ENCODE measurements around the gene VAC14.

The VAC14 gene

DNA sequence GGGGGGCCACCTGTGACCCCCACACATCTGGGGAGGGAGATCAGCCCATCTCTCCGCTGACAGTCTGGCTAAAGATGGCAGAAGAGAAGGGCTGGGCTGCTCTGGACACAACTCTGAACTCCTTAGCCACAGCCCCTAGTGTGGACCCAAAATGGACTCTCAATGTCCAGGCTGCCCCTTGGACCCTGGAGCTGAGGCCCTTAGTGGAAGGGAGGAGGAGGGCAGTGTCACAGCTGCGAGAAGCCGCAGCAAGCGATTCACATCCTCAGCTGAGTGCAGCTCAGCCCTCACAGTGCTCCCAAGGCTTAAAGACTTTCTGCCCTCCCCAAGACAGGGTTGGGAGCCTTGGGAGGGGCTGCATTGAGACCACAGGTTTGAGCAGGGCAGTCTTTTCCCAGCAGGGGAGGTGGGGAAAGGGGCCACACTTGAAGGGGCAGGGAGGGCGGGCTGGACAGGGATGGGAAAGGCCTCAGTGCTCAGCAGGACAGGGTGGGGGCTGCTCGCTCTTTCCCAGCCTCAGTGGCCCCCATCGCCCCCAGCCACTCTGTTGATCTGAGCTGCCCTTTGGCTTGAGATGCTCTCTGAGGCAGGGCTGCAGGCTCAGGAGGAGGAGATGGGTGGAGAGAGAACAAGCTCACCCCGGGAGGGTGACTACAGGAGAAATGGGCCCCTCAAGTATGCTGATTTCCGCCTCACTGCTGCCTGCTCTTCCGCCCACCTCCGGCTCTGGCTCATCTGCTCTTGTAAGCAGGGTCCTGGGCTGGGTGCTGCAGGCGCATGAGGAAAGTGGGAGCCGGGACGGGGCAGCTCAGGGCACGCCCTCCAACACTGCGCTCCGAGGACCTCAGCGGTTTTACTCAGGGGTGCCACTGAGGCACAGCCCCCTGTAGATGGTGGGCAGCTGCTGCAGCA lies 64.2 kb downstream of the VAC14 start:
- Histone ChIP-seq H3K27ac (ENCODE audit: low read depth, low read length) (no peak overlapping the region), H3K4me3 (ENCODE audit: low read depth, low read length) (no peak overlapping the region), H3K79me2 (ENCODE audit: control insufficient read depth, insufficient read depth, low read length, unreplicated experiment) (no peaks in the 10 kb centered on the region), H2AFZ (ENCODE audit: low read length, unreplicated experiment) (no peak overlapping the region), H3K27me3 (ENCODE audit: insufficient read depth, low read length) (no peaks in the 10 kb centered on the region), H3K4me1 (ENCODE audit: control insufficient read depth, insufficient read depth, low read length, unreplicated experiment) (peaks cover 26% of the 10 kb centered on the region), H3K36me3 (ENCODE audit: insufficient read depth, low read length) (no peaks in the 10 kb centered on the region)

DNA sequence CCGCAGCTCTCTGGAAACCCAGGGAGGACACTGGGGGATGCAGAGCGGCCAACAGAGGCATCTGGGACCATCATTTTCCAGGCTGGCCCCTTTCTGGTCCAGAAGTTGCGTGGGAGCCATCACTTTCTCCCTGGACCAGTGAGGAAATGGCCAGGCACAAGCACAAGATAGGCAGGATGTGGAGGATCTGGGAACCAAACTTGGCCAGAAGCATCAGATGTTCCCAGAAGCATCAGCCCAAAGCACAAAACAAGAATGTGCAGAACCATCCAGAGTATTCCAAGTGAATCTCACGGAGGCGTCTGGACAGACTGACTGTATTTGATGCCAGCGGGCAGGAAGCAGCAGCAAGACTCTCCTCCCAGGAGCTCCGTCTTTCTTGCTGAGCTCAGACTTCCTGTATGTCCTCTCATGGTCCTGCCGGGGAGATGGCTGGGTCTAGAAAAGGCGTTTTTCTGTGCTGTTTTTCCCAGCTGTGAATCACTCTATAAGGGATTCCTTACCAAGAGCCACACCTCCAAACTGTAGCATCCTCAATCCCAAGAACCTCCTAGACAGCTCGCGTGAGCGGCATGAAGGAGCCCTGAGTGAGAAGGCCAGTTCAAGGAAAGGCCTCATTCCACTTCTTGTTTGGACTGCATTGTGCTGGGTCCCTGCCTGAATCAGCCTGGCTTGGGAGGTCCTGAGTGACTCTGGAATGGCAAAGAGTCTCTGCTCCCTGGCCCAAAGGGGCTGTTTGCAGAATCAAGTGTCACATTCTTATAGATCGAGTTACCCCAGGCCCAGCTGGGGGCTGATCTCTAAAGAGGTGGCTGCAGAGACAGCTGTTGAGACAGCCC lies 65.6 kb downstream of the VAC14 start:
- Histone ChIP-seq H3K4me1 (ENCODE audit: control insufficient read depth, insufficient read depth, low read length, unreplicated experiment) (peaks cover 19% of the 10 kb centered on the region), H3K36me3 (ENCODE audit: insufficient read depth, low read length) (no peaks in the 10 kb centered on the region), H3K79me2 (ENCODE audit: control insufficient read depth, insufficient read depth, low read length, unreplicated experiment) (no peaks in the 10 kb centered on the region), H3K27ac (ENCODE audit: low read depth, low read length) (peak overlapping the region; percentile 14; the same call in 1 of the 2 replicates), H2AFZ (ENCODE audit: low read length, unreplicated experiment) (no peak overlapping the region), H3K27me3 (ENCODE audit: insufficient read depth, low read length) (no peaks in the 10 kb centered on the region), H3K4me3 (ENCODE audit: low read depth, low read length) (no peak overlapping the region)

DNA sequence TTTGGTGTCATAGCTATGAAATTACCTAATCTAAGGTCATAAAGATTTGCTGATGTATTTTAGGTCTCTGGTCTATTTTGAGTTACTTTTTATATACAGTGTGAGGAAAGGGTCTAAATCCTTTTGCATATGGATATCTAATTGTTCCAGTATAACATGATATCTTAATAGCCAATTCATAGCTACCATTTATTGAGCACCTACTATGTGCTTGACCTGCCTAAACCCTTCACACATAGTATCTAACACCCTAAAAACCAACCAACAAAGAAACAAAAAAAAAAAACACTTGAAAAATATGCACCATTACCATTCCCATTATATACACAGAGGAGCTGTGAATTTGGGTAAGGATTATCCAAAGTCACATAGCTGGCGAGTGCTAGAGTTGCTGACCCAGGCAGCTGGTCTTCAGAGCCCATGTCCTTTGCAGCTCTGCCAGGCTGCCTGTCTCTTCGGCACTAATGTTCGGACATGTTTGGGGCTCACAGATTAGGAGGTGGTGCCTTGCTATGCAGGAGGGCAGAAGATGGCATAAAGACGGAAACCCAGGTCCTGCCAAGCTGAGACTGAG lies 66.3 kb downstream of the VAC14 start:
- H3K36me3 ChIP-seq (ENCODE audit: insufficient read depth, low read length): no peaks in the 10 kb centered on the region
- H2AFZ ChIP-seq (ENCODE audit: low read length, unreplicated experiment): no peak overlapping the region
- H3K27me3 ChIP-seq (ENCODE audit: insufficient read depth, low read length): no peaks in the 10 kb centered on the region
- H3K27ac ChIP-seq (ENCODE audit: low read depth, low read length): no peak overlapping the region; the same call in 1 of the 2 replicates
- peaks cover 19% of the 10 kb centered on the region for H3K4me1 ChIP-seq (ENCODE audit: control insufficient read depth, insufficient read depth, low read length, unreplicated experiment)
- H3K79me2 ChIP-seq (ENCODE audit: control insufficient read depth, insufficient read depth, low read length, unreplicated experiment): no peaks in the 10 kb centered on the region
- H3K4me3 ChIP-seq (ENCODE audit: low read depth, low read length): no peak overlapping the region

GRCh38 chr16:70730944-70731343 lies 70.0 kb downstream of the VAC14 start:
- H2AFZ ChIP-seq (ENCODE audit: low read length, unreplicated experiment): no peak overlapping the region
- no peak overlapping the region for H3K4me3 ChIP-seq (ENCODE audit: low read depth, low read length)
- no peaks in the 10 kb centered on the region for H3K79me2 ChIP-seq (ENCODE audit: control insufficient read depth, insufficient read depth, low read length, unreplicated experiment)
- H3K27me3 ChIP-seq (ENCODE audit: insufficient read depth, low read length): no peaks in the 10 kb centered on the region
- H3K27ac ChIP-seq (ENCODE audit: low read depth, low read length): no peak overlapping the region
- H3K4me1 ChIP-seq (ENCODE audit: control insufficient read depth, insufficient read depth, low read length, unreplicated experiment): peaks cover 10% of the 10 kb centered on the region
- H3K36me3 ChIP-seq (ENCODE audit: insufficient read depth, low read length): no peaks in the 10 kb centered on the region

- Histone ChIP-seq H3K27ac (ENCODE audit: low read depth, low read length) (no peak overlapping the region), H2AFZ (ENCODE audit: low read length, unreplicated experiment) (no peak overlapping the region), H3K4me3 (ENCODE audit: low read depth, low read length) (no peak overlapping the region), H3K36me3 (ENCODE audit: insufficient read depth, low read length) (no peaks in the 10 kb centered on the region), H3K79me2 (ENCODE audit: control insufficient read depth, insufficient read depth, low read length, unreplicated experiment) (no peaks in the 10 kb centered on the region), H3K4me1 (ENCODE audit: control insufficient read depth, insufficient read depth, low read length, unreplicated experiment) (peaks cover 2% of the 10 kb centered on the region), H3K27me3 (ENCODE audit: insufficient read depth, low read length) (no peaks in the 10 kb centered on the region)
Measured at GRCh38 chr16:70730031-70730430, 70.9 kb downstream of the VAC14 start.

GRCh38 chr16:70729292-70729691 lies 71.7 kb downstream of the VAC14 start:
- H3K4me3 ChIP-seq (ENCODE audit: low read depth, low read length): no peak overlapping the region

DNA sequence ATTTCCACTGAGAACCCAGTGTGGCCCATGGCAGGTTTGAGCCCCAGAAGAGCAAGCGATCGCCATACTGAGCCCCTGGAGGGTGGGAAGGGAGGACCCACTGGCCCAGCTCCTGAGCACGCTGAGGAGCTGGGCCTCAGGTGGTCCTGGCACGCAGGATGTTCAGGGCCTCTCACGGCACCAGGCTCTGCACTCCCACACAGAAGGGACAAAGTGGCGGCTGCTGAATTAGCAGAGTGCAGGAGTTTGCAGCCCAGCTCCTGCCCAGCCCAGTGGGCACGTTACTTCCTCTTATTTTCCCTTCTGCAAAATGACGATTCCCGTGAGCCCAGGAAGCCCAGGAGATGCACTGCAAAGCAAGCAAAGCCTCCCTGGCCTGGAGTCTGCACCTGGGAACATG lies 72.8 kb downstream of the VAC14 start:
- no peak overlapping the region for H3K27ac ChIP-seq (ENCODE audit: low read depth, low read length)
- H2AFZ ChIP-seq (ENCODE audit: low read length, unreplicated experiment): no peak overlapping the region
- H3K4me3 ChIP-seq (ENCODE audit: low read depth, low read length): no peak overlapping the region
- no peaks in the 10 kb centered on the region for H3K4me1 ChIP-seq (ENCODE audit: control insufficient read depth, insufficient read depth, low read length, unreplicated experiment)
- H3K79me2 ChIP-seq (ENCODE audit: control insufficient read depth, insufficient read depth, low read length, unreplicated experiment): no peaks in the 10 kb centered on the region
- no peaks in the 10 kb centered on the region for H3K36me3 ChIP-seq (ENCODE audit: insufficient read depth, low read length)
- H3K27me3 ChIP-seq (ENCODE audit: insufficient read depth, low read length): no peaks in the 10 kb centered on the region

More at GRCh38 chr16:70729292-70729691, 71.7 kb downstream of the VAC14 start:
- no peaks in the 10 kb centered on the region for H3K36me3 ChIP-seq (ENCODE audit: insufficient read depth, low read length)
- H2AFZ ChIP-seq (ENCODE audit: low read length, unreplicated experiment): no peak overlapping the region
- no peak overlapping the region for H3K27ac ChIP-seq (ENCODE audit: low read depth, low read length)
- no peaks in the 10 kb centered on the region for H3K4me1 ChIP-seq (ENCODE audit: control insufficient read depth, insufficient read depth, low read length, unreplicated experiment)
- H3K27me3 ChIP-seq (ENCODE audit: insufficient read depth, low read length): no peaks in the 10 kb centered on the region
- no peaks in the 10 kb centered on the region for H3K79me2 ChIP-seq (ENCODE audit: control insufficient read depth, insufficient read depth, low read length, unreplicated experiment)

DNA sequence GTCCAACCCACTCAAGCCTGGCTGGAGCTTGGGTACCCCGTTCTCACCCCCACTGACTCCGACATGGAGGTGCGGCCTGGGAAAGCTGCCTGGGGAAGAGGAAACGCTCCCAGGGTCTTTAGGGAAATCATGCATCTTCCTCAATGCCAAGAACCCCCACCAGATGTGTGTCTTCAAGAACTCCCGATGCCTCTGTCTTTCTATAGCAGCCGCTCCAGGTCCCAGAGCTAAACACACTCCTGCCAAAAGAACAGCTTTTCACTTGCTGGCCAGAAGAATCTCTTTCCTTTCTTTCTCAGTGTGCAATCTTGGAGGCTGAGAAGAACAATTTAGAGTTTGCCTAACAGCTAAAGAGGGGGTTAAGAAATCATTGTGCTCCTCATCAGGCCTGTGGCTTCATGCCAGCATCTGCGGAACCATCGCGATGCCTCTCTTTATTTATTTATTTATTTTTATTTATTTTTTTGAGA lies 74.0 kb downstream of the VAC14 start:
- Histone ChIP-seq H3K27ac (ENCODE audit: low read depth, low read length) (no peak overlapping the region), H3K36me3 (ENCODE audit: insufficient read depth, low read length) (no peaks in the 10 kb centered on the region), H3K27me3 (ENCODE audit: insufficient read depth, low read length) (no peaks in the 10 kb centered on the region), H3K79me2 (ENCODE audit: control insufficient read depth, insufficient read depth, low read length, unreplicated experiment) (no peaks in the 10 kb centered on the region), H3K4me1 (ENCODE audit: control insufficient read depth, insufficient read depth, low read length, unreplicated experiment) (no peaks in the 10 kb centered on the region), H2AFZ (ENCODE audit: low read length, unreplicated experiment) (no peak overlapping the region), H3K4me3 (ENCODE audit: low read depth, low read length) (no peak overlapping the region)

DNA sequence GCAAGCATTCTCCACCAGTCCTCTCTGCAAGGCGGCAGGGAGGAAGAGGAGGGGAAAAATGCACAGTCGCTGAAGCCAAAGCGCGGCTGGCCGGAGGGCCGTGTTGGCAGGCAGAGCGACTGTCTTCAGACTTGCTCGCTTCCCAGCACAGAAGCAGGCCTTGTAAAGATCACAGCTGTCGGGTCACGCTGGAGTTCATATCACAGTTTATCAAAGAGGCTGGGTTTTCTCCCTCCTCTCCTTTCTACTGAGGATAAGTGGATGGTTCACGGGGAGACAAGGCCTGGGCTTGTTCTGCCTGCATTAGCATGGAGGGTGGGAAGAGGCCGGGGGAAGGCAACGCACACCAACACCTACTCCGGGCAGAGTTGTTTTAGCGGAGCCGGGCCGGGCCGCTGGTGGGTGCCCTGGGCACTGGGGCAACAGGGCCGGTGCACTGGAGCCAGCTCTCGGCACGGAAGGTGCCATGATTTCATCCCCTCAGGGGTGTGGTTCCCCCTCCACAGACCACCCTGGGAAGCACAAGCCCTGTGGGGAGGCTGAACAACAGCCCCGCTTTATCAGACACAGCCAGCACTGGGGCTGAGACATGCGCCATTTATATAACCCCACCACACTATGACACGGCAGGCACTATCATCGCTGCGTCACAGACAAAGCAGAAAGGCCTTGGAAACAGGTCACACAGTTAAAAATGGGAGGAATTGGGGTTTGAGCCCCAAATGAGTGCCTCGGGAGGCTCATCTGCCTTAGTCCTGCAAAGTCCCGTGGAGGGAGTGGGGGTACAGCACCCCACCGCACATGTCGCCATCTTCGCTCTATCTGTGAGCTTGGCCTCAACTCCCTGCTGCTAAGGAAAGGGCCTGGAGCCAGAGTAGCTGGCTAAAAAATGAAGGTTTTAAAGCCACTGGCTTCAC lies 74.8 kb downstream of the VAC14 start:
- no peaks in the 10 kb centered on the region for H3K27me3 ChIP-seq (ENCODE audit: insufficient read depth, low read length)
- no peak overlapping the region for H2AFZ ChIP-seq (ENCODE audit: low read length, unreplicated experiment)
- H3K4me3 ChIP-seq (ENCODE audit: low read depth, low read length): no peak overlapping the region
- H3K27ac ChIP-seq (ENCODE audit: low read depth, low read length): no peak overlapping the region
- H3K36me3 ChIP-seq (ENCODE audit: insufficient read depth, low read length): 0 out of 2 replicates have a peak, but pooled peaks cover 3% of the 10 kb centered on the region
- no peaks in the 10 kb centered on the region for H3K4me1 ChIP-seq (ENCODE audit: control insufficient read depth, insufficient read depth, low read length, unreplicated experiment)
- no peaks in the 10 kb centered on the region for H3K79me2 ChIP-seq (ENCODE audit: control insufficient read depth, insufficient read depth, low read length, unreplicated experiment)
